MG63 (cell line): ENCODE measurements around the gene WDR87. TPM values are rescaled to one million over a fixed set of nuclear protein-coding genes. Genes with fewer than 3 reads are reported as not detected.
"Not testable (repeated sequence)": the region's sequence is repeated elsewhere in the genome, so short reads cannot be mapped to it uniquely, and the experiment has no call there.

Experiments
- DNase-seq: peaks from one replicate; pipeline ENCODE4 v3.0.0-alpha.2; 2020
- H3K27me3 ChIP-seq: fragments of 250-450 bp; sonication (Bioruptor Pico); 2 replicates; pipeline ENCODE4 v1.5.1; 2020; ENCODE audit warnings: mild to moderate bottlenecking, moderate library complexity
- H3K36me3 ChIP-seq: fragments of 250-450 bp; sonication (Bioruptor Pico); 2 replicates; pipeline ENCODE4 v1.5.1; 2020; ENCODE audit warnings: mild to moderate bottlenecking, moderate library complexity
- H3K4me3 ChIP-seq: fragments of 250-450 bp; sonication (Bioruptor Pico); 2 replicates; pipeline ENCODE4 v1.5.1; 2020; ENCODE audit warnings: mild to moderate bottlenecking, moderate library complexity
- H3K9me3 ChIP-seq: fragments of 250-450 bp; sonication (Bioruptor Pico); 2 replicates; pipeline ENCODE4 v1.5.1; 2020; ENCODE audit warnings: mild to moderate bottlenecking, moderate library complexity
- total RNA-seq: library from RNA; depleted of rRNA; stranded (reverse); fragments of >200 nt; shearing (Covaris generic); gene quantifications from 2 replicates; pipeline ENCODE4 v1.2.3, GENCODE V29; 2014; ENCODE audit warnings: low replicate concordance

Gene WDR87
- total RNA-seq, 1 experiment from 2014 or later = not detected

- H3K9me3 ChIP-seq = no peaks in the 10 kb centered on the region
- no peaks in the 10 kb centered on the region; the same call in none of the 2 replicates for H3K36me3 ChIP-seq
- peak; percentile 97 for DNase-seq
- peak within 1 kb of the TSS; percentile 71 for H3K4me3 ChIP-seq
- no peaks in the 10 kb centered on the region for H3K27me3 ChIP-seq
These were observed 708 bp upstream of the WDR87 start, which contains the start of gene SIPA1L3 for GRCh38 chr19:37906869-37907734. SIPA1L3 (plus strand) TSS chr19:37907208; CDS start chr19:38081566, 174,358 bp downstream.

GRCh38 chr19:37903096-37903495 is 3.3 kb downstream of the WDR87 start:
- no peaks in the 10 kb centered on the region for H3K36me3 ChIP-seq
- no peaks in the 10 kb centered on the region for H3K27me3 ChIP-seq
- H3K4me3 ChIP-seq = no peak overlapping the region
- DNase-seq = no peak
- H3K9me3 ChIP-seq = no peaks in the 10 kb centered on the region

GRCh38 chr19:37902668-37903067 is 3.7 kb downstream of the WDR87 start:
- Histone ChIP-seq H3K4me3 (no peak overlapping the region), H3K36me3 (no peaks in the 10 kb centered on the region), H3K9me3 (no peaks in the 10 kb centered on the region), H3K27me3 (no peaks in the 10 kb centered on the region)
- DNase-seq = peak; percentile 60

GRCh38 chr19:37899966-37900365 is 6.4 kb downstream of the WDR87 start:
- DNase-seq = no peak
- no peaks in the 10 kb centered on the region for H3K36me3 ChIP-seq
- H3K27me3 ChIP-seq = no peaks in the 10 kb centered on the region
- no peak overlapping the region for H3K4me3 ChIP-seq
- H3K9me3 ChIP-seq = no peaks in the 10 kb centered on the region

- H3K36me3 ChIP-seq = no peaks in the 10 kb centered on the region
- H3K27me3 ChIP-seq = no peaks in the 10 kb centered on the region
- DNase-seq = no peak
- no peaks in the 10 kb centered on the region for H3K9me3 ChIP-seq
- H3K4me3 ChIP-seq = no peak overlapping the region
These were observed 6.9 kb downstream of the WDR87 start for GRCh38 chr19:37899453-37899852.

GRCh38 chr19:37896180-37896579 is 10.2 kb downstream of the WDR87 start:
- no peak overlapping the region for H3K4me3 ChIP-seq
- H3K36me3 ChIP-seq = no peaks in the 10 kb centered on the region
- H3K9me3 ChIP-seq = no peaks in the 10 kb centered on the region; the same call in 1 of the 2 replicates
- DNase-seq = no peak
- H3K27me3 ChIP-seq = peaks cover 6% of the 10 kb centered on the region; the same call in 1 of the 2 replicates

GRCh38 chr19:37893845-37894575 is 12.4 kb downstream of the WDR87 start:
- Histone ChIP-seq H3K9me3 (peaks cover 6% of the 10 kb centered on the region; the same call in 1 of the 2 replicates), H3K36me3 (no peaks in the 10 kb centered on the region), H3K4me3 (no peak overlapping the region), H3K27me3 (peaks cover 6% of the 10 kb centered on the region)
- no peak for DNase-seq

GRCh38 chr19:37886571-37886970 is 19.8 kb downstream of the WDR87 start:
- no peak for DNase-seq
- Histone ChIP-seq H3K36me3 (no peaks in the 10 kb centered on the region), H3K27me3 (peaks cover 4% of the 10 kb centered on the region), H3K4me3 (no peak overlapping the region), H3K9me3 (peaks cover 38% of the 10 kb centered on the region)

- no peak overlapping the region for H3K4me3 ChIP-seq
- H3K27me3 ChIP-seq = no peaks in the 10 kb centered on the region; the same call in none of the 2 replicates
- H3K36me3 ChIP-seq = no peaks in the 10 kb centered on the region
- no peak for DNase-seq
- peaks cover 38% of the 10 kb centered on the region for H3K9me3 ChIP-seq
These were observed 21.0 kb downstream of the WDR87 start for GRCh38 chr19:37885392-37885791.

- no peak for DNase-seq
- Histone ChIP-seq H3K9me3 (peaks cover 5% of the 10 kb centered on the region), H3K36me3 (no peaks in the 10 kb centered on the region)
These were observed 29.2 kb downstream of the WDR87 start for GRCh38 chr19:37877147-37877546.

GRCh38 chr19:37876032-37876431 is 30.4 kb downstream of the WDR87 start:
- H3K36me3 ChIP-seq = no peaks in the 10 kb centered on the region
- H3K9me3 ChIP-seq = no peaks in the 10 kb centered on the region
- H3K27me3 ChIP-seq = no peaks in the 10 kb centered on the region
- no peak overlapping the region for H3K4me3 ChIP-seq
- DNase-seq = no peak

More at GRCh38 chr19:37877147-37877546, 29.2 kb downstream of the WDR87 start:
- Histone ChIP-seq H3K27me3 (no peaks in the 10 kb centered on the region), H3K4me3 (no peak overlapping the region)

GRCh38 chr19:37874784-37875183 is 31.6 kb downstream of the WDR87 start:
- Histone ChIP-seq H3K9me3 (no peaks in the 10 kb centered on the region), H3K36me3 (no peaks in the 10 kb centered on the region), H3K27me3 (no peaks in the 10 kb centered on the region), H3K4me3 (no peak overlapping the region)
- DNase-seq = no peak

- H3K9me3 ChIP-seq = peaks cover 3% of the 10 kb centered on the region
- no peak overlapping the region for H3K4me3 ChIP-seq
- H3K36me3 ChIP-seq = no peaks in the 10 kb centered on the region
- no peak for DNase-seq
- H3K27me3 ChIP-seq = no peaks in the 10 kb centered on the region
These were observed 34.0 kb downstream of the WDR87 start for GRCh38 chr19:37872383-37872782.

- DNase-seq = no peak
- H3K27me3 ChIP-seq = no peaks in the 10 kb centered on the region
- H3K36me3 ChIP-seq = no peaks in the 10 kb centered on the region
- peaks cover 5% of the 10 kb centered on the region for H3K9me3 ChIP-seq
- no peak overlapping the region for H3K4me3 ChIP-seq
These were observed 36.5 kb downstream of the WDR87 start for GRCh38 chr19:37869766-37870340.

- Histone ChIP-seq H3K9me3 (peaks cover 8% of the 10 kb centered on the region), H3K4me3 (no peak overlapping the region), H3K36me3 (no peaks in the 10 kb centered on the region), H3K27me3 (no peaks in the 10 kb centered on the region)
- DNase-seq = no peak
These were observed 38.6 kb downstream of the WDR87 start for GRCh38 chr19:37867831-37868230.

- not testable (repeated sequence) for H3K27me3 ChIP-seq, H3K36me3 ChIP-seq, H3K4me3 ChIP-seq, DNase-seq, H3K9me3 ChIP-seq
These were observed 40.5 kb downstream of the WDR87 start for GRCh38 chr19:37865930-37866329.

GRCh38 chr19:37864501-37864900 is 41.9 kb downstream of the WDR87 start:
- no peak overlapping the region for H3K4me3 ChIP-seq
- no peaks in the 10 kb centered on the region for H3K27me3 ChIP-seq
- DNase-seq = no peak
- peaks cover 8% of the 10 kb centered on the region for H3K9me3 ChIP-seq
- no peaks in the 10 kb centered on the region for H3K36me3 ChIP-seq
